ENCODE data around the gene ZFP92. TPM values are rescaled to one million over a fixed set of nuclear protein-coding genes. Genes with fewer than 3 reads are reported as not detected.

Gene ZFP92
- total and polyA plus RNA-seq, 2 of the 8 experiments (the other 6 are each of a cell fraction or from before 2014, with no cell fraction given): 0.14 to 0.41 TPM

DNA sequence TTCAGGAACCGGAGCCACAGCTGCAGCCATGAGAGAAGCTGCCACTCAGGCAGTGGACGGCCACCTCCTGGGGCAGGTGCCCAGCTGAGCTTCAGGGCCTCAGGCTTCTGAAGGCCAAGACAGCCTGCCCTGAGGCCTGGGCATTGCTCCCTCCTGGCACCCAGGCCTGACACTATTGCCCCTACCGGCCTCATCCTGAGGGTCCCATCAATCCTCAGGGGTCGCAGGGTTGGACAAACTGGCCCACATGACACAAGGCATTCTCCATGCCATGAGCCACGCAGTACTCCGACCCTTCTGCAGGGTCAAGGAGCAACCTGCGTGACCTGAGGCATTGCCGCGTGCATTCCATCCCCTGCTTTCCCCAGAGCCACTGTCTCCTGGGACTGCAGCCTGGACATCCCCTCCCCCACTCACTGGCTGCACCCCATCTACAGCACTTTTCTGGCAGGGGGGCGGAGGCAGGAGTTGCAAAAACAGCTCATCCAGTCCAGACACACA is 3.0 kb upstream of the ZFP92 start:
- Histone ChIP-seq H2AFZ (ENCODE audit: low read length) (no peak overlapping the region), H4K8ac (ENCODE audit: extremely low read depth, insufficient read depth, low read length) (no peak overlapping the region), H3K14ac (ENCODE audit: insufficient read length) (no peak overlapping the region), H3K23me2 (ENCODE audit: low read depth, low read length) (peaks cover 3% of the 10 kb centered on the region; the same call in 1 of the 2 replicates), H4K5ac (ENCODE audit: insufficient read length, low read depth, low read length) (no peak overlapping the region), H3K9ac (replicated peaks in 1 of 4; ENCODE audit: extremely low read depth in 1 of 4, low read depth in 3 of 4, low read length in 3 of 4) (no peak overlapping the region), H3K36me3 (ENCODE audit: control insufficient read depth in 2 of 4, insufficient read depth in 4 of 4, low read length in 3 of 4) (no peaks in the 10 kb centered on the region), H4K91ac (replicated peaks; ENCODE audit: insufficient read length, low read length) (no peak overlapping the region), H3K4ac (replicated peaks; ENCODE audit: insufficient read length, low read depth, low read length) (no peak overlapping the region), H3K18ac (ENCODE audit: extremely low read depth, low read length) (no peak overlapping the region), H3K4me3 (ENCODE audit: extremely low read depth in 1 of 4, insufficient read depth in 2 of 4, low read depth in 3 of 4, low read length in 4 of 4) (no peak overlapping the region), H3K27ac (ENCODE audit: low read depth, low read length) (no peak overlapping the region), H2BK120ac (replicated peaks; ENCODE audit: low read depth, low read length) (no peak overlapping the region), H3K4me1 (replicated peaks in 1 of 4; ENCODE audit: control insufficient read depth in 3 of 4, insufficient read depth in 4 of 4, low read length in 3 of 4) (no peaks in the 10 kb centered on the region), H2BK15ac (ENCODE audit: low read length) (no peak overlapping the region), H3K79me2 (ENCODE audit: control insufficient read depth in 1 of 2, insufficient read depth in 2 of 2, low read length in 2 of 2) (no peaks in the 10 kb centered on the region), H3K79me1 (ENCODE audit: low read depth, low read length) (no peaks in the 10 kb centered on the region), H3K9me3 (ENCODE audit: insufficient read depth in 2 of 2, low read depth in 1 of 2, low read length in 1 of 2) (no peaks in the 10 kb centered on the region), H2BK20ac (ENCODE audit: low read length) (no peak overlapping the region), H2BK5ac (ENCODE audit: low read depth, low read length) (no peak overlapping the region), H3K56ac (replicated peaks; ENCODE audit: insufficient read length, low read depth, low read length) (no peak overlapping the region), H4K20me1 (replicated peaks in 1 of 2; ENCODE audit: control insufficient read depth in 1 of 2, insufficient read depth in 2 of 2, low read length in 2 of 2) (no peaks in the 10 kb centered on the region), H2BK12ac (ENCODE audit: low read depth, low read length) (no peak overlapping the region), H2AK5ac (ENCODE audit: low read depth, low read length) (no peak overlapping the region), H3K23ac (ENCODE audit: insufficient read length) (no peak overlapping the region), H3K4me2 (ENCODE audit: insufficient read depth in 1 of 2, low read depth in 2 of 2, low read length in 2 of 2) (no peak overlapping the region), H3K27me3 (replicated peaks in 1 of 4; ENCODE audit: control insufficient read depth in 3 of 4, extremely low read depth in 1 of 4, insufficient read depth in 3 of 4, low read length in 3 of 4) (peaks cover 8 to 25% (median 16%) of the 10 kb centered on the region in 4 experiments)
- DNase-seq (ENCODE audit: low read depth in 1 of 2, low spot score in 2 of 2) (no peak), FAIRE-seq (no peak)
- ChIA-PET CTCF (ENCODE audit: partially characterized antibody) (interaction anchor here (1.0 kb wide), 1 partner anchor 9 kb away, joined by 4 read pairs; no protein-coding TSS in a partner anchor), POLR2A (ENCODE audit: partially characterized antibody) (no interaction called here)
- 84% methylated on average over 5 of the region's 10 CpGs; no CpG with 5 or more reads in 1 of the 2 experiments for WGBS, 2 experiments (ENCODE audit: extremely low coverage in 1 of 2, insufficient coverage in 1 of 2, insufficient read length in 1 of 2, insufficient replicate concordance in 2 of 2, low coverage in 1 of 2, low lambda C conversion rate in 2 of 2, missing lambda C conversion rate in 1 of 2)
- TF ChIP-seq PHF8 (conservative IDR thresholded peaks at IDR 0.05; ENCODE audit: low read depth, low read length) (no peak), BCL11A (IDR thresholded peaks at IDR 0.05; ENCODE audit: low read depth in 2 of 2, low read length in 2 of 2) (no peak), NANOG (IDR thresholded peaks at IDR 0.05; ENCODE audit: insufficient read depth, low read depth, low read length, poor library complexity, severe bottlenecking) (no peak), CBX5 (IDR thresholded peaks at IDR 0.05; ENCODE audit: low read depth, low read length) (no peak), JUND (IDR thresholded peaks at IDR 0.05; ENCODE audit: low read length) (no peak), SAP30 (IDR thresholded peaks at IDR 0.05; ENCODE audit: insufficient read depth, insufficient replicate concordance, low read length) (no peak), SIN3A (conservative IDR thresholded peaks at IDR 0.05 in 1 of 2, IDR thresholded peaks at IDR 0.05 in 1 of 2; ENCODE audit: low read depth in 1 of 2, low read length in 2 of 2) (no peak)
- TF ChIP-seq, protein P1, sequence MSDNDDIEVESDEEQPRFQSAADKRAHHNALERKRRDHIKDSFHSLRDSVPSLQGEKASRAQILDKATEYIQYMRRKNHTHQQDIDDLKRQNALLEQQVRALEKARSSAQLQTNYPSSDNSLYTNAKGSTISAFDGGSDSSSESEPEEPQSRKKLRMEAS (IDR thresholded peaks at IDR 0.05): no peak
- TF ChIP-seq, protein P2, sequence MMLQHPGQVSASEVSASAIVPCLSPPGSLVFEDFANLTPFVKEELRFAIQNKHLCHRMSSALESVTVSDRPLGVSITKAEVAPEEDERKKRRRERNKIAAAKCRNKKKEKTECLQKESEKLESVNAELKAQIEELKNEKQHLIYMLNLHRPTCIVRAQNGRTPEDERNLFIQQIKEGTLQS (IDR thresholded peaks at IDR 0.05; ENCODE audit: insufficient read depth, low read depth, low read length): no peak
- TF ChIP-seq, protein P3, sequence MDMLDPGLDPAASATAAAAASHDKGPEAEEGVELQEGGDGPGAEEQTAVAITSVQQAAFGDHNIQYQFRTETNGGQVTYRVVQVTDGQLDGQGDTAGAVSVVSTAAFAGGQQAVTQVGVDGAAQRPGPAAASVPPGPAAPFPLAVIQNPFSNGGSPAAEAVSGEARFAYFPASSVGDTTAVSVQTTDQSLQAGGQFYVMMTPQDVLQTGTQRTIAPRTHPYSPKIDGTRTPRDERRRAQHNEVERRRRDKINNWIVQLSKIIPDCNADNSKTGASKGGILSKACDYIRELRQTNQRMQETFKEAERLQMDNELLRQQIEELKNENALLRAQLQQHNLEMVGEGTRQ (IDR thresholded peaks at IDR 0.05; ENCODE audit: low read length): no peak

All from H1 (cell line).